Keratinocyte (primary cell): ENCODE data around the gene FGF12. TPM values are rescaled to one million over a fixed set of nuclear protein-coding genes. Genes with fewer than 3 reads are reported as not detected.

Source experiments
- DNase-seq: peaks from one replicate; pipeline ENCODE4 v3.0.0-alpha.2; 2011; ENCODE audit warnings: low read depth, missing footprints, low spot score
- FAIRE-seq: peaks from 2 replicates; lab custom pipeline; 2011; peaks lifted over from hg19 to GRCh38; lab: Jason Lieb, UNC
- H2AFZ ChIP-seq: 2 replicates; pipeline ENCODE4 v1.6.0; 2012; ENCODE audit warnings: low read length, control low read depth, inconsistent platforms; ENCODE audit not compliant: control insufficient read depth
- H3K27ac ChIP-seq: 2 replicates; pipeline ENCODE4 v1.5.1; 2011; ENCODE audit warnings: low read length; ENCODE audit not compliant: control insufficient read depth, insufficient read depth
- H3K27me3 ChIP-seq: 3 replicates; pipeline ENCODE4 v1.6.0; 2011; ENCODE audit warnings: low read length; ENCODE audit not compliant: control insufficient read depth, insufficient read depth; ENCODE audit errors: extremely low read depth
- H3K36me3 ChIP-seq, 2 experiments: 2 replicates in 1 of 2; 3 replicates in 1 of 2; pipeline ENCODE4 v1.5.1; 2011; ENCODE audit warnings: low read length in 2 of 2, mild to moderate bottlenecking in 1 of 2; ENCODE audit not compliant: control insufficient read depth in 2 of 2, insufficient read depth in 2 of 2; ENCODE audit errors: extremely low read depth in 1 of 2
- H3K4me1 ChIP-seq: 3 replicates; pipeline ENCODE4 v1.5.1; 2011; ENCODE audit warnings: low read length; ENCODE audit not compliant: control insufficient read depth, insufficient read depth; ENCODE audit errors: extremely low read depth
- H3K4me2 ChIP-seq: 3 replicates; pipeline ENCODE4 v1.6.0; 2011; ENCODE audit warnings: low read depth, low read length; ENCODE audit not compliant: control insufficient read depth, insufficient read depth; ENCODE audit errors: extremely low read depth
- H3K4me3 ChIP-seq, 3 experiments: fragments of 200-600 bp in 1 of 3; sonication (generic) in 1 of 3; 2 replicates in 2 of 3; 3 replicates in 1 of 3; pipeline ENCODE4 v1.5.1; 2011 to 2016; ENCODE audit warnings: low read length in 3 of 3, mild to moderate bottlenecking in 3 of 3, control low read depth in 2 of 3, inconsistent platforms in 1 of 3, low read depth in 1 of 3, mixed read lengths in 1 of 3, mixed run types in 1 of 3, moderate library complexity in 1 of 3; ENCODE audit not compliant: control insufficient read depth in 2 of 3, insufficient read depth in 2 of 3; ENCODE audit errors: extremely low read depth in 1 of 3
- H3K79me2 ChIP-seq: 2 replicates; pipeline ENCODE4 v1.6.0; 2012; ENCODE audit warnings: low read length; ENCODE audit not compliant: control insufficient read depth, insufficient read depth
- H3K9ac ChIP-seq: 3 replicates; pipeline ENCODE4 v1.6.0; 2011; ENCODE audit warnings: low read length; ENCODE audit not compliant: control insufficient read depth, insufficient read depth; ENCODE audit errors: extremely low read depth
- H3K9me1 ChIP-seq: 3 replicates; pipeline ENCODE4 v1.6.0; 2011; ENCODE audit warnings: low read length; ENCODE audit not compliant: control insufficient read depth, insufficient read depth; ENCODE audit errors: extremely low read depth
- H3K9me3 ChIP-seq: 2 replicates; pipeline ENCODE4 v1.5.1; 2012; ENCODE audit warnings: low read depth, low read length; ENCODE audit not compliant: control insufficient read depth
- H4K20me1 ChIP-seq: 3 replicates; pipeline ENCODE4 v1.6.0; 2011; ENCODE audit warnings: low read length; ENCODE audit not compliant: control insufficient read depth, insufficient read depth; ENCODE audit errors: extremely low read depth
- CTCF ChIP-seq, 3 experiments: IDR thresholded peaks in 1 of 3; conservative IDR thresholded peaks in 1 of 3; optimal IDR thresholded peaks in 1 of 3; 2 replicates in 2 of 3; 3 replicates in 1 of 3; pipeline versions ENCODE3 to v1.5.1; 2011; ENCODE audit warnings: low read length in 3 of 3, mild to moderate bottlenecking in 3 of 3, moderate library complexity in 2 of 3, control low read depth in 1 of 3, inconsistent platforms in 1 of 3; ENCODE audit not compliant: insufficient read depth in 2 of 3; ENCODE audit errors: extremely low read depth in 1 of 3
- EZH2 ChIP-seq: IDR thresholded peaks from one replicate; pipeline ENCODE4 v1.6.1; 2012; ENCODE audit warnings: inconsistent platforms, mild to moderate bottlenecking, low read length, moderate library complexity
- dilution Hi-C: fragments of 300-500 bp; cut with MboI; formaldehyde crosslinking; loops from one replicate; pipeline ENCODE4 v1.7.0; 2020; ENCODE audit warnings: low sequenced_read_pairs; ENCODE audit not compliant: extremely low pct_ligation_motif_present
- polyA plus RNA-seq, 5 experiments: library from polyadenylated mRNA; depleted of rRNA in 3 of 5; stranded (reverse) in 3 of 5; stranded (forward) in 1 of 5; unstranded in 1 of 5; fragments of >200 nt; gene quantifications; 1 replicate in 1 of 5; 2 replicates in 3 of 5; 3 replicates in 1 of 5; pipeline versions ENCODE4 v1.2.1 to v1.2.3, GENCODE V29; 2011 to 2012; ENCODE audit warnings: missing spikeins in 2 of 5, low read depth in 1 of 5, low replicate concordance in 1 of 5

FGF12 gene
- polyA plus RNA-seq, 1 donor (not counting 4 experiments of a cell fraction or from before 2014, with no cell fraction given), result 4.1 TPM

- dilution Hi-C loops, result no loop called here
- Histone ChIP-seq H3K4me1 (no peaks in the 10 kb centered on the region), H3K27me3 (no peaks in the 10 kb centered on the region), H3K9me1 (no peaks in the 10 kb centered on the region), H3K4me2 (no peak overlapping the region), H3K27ac (no peak overlapping the region), H3K9ac (no peak overlapping the region), H3K36me3 (no peaks in the 10 kb centered on the region), H3K4me3 (no peak overlapping the region), H3K79me2 (no peaks in the 10 kb centered on the region), H3K9me3 (no peaks in the 10 kb centered on the region), H4K20me1 (no peaks in the 10 kb centered on the region), H2AFZ (no peak overlapping the region)
- no peak for TF ChIP-seq CTCF (optimal IDR thresholded peaks at IDR 0.05 in 1 of 3, IDR thresholded peaks at IDR 0.05 in 1 of 3, conservative IDR thresholded peaks at IDR 0.05 in 1 of 3; ENCODE audit: extremely low read depth in 1 of 3, insufficient read depth in 2 of 3, low read length in 3 of 3)
- TF ChIP-seq EZH2, result no peak
- FAIRE-seq, result no peak
- no peak for DNase-seq
These were observed 375.9 kb downstream of the FGF12 start for GRCh38 chr3:192351441-192351840.

GRCh38 chr3:192340031-192340430 lies 387.3 kb downstream of the FGF12 start:
- no peak for DNase-seq
- TF ChIP-seq EZH2, result no peak
- TF ChIP-seq CTCF (optimal IDR thresholded peaks at IDR 0.05 in 1 of 3, IDR thresholded peaks at IDR 0.05 in 1 of 3, conservative IDR thresholded peaks at IDR 0.05 in 1 of 3; ENCODE audit: extremely low read depth in 1 of 3, insufficient read depth in 2 of 3, low read length in 3 of 3), result no peak
- Histone ChIP-seq H3K4me2 (no peak overlapping the region), H3K79me2 (no peaks in the 10 kb centered on the region), H3K36me3 (no peaks in the 10 kb centered on the region), H3K4me3 (no peak overlapping the region), H3K27me3 (no peaks in the 10 kb centered on the region), H3K27ac (no peak overlapping the region), H3K9me1 (no peaks in the 10 kb centered on the region), H2AFZ (no peak overlapping the region), H3K9me3 (no peaks in the 10 kb centered on the region), H3K9ac (no peak overlapping the region), H4K20me1 (no peaks in the 10 kb centered on the region), H3K4me1 (no peaks in the 10 kb centered on the region)
- no peak for FAIRE-seq
- dilution Hi-C loops, result loop anchor here (25.0 kb wide), 1 partner anchor 103 kb away; no protein-coding TSS in a partner anchor
